ENCODE results near the gene DESI2.
"Not testable (repeated sequence)": the region's sequence is repeated elsewhere in the genome, so short reads cannot be mapped to it uniquely, and the experiment has no call there.

DESI2 gene

GRCh38 chr1:244664353-244664752 lies 11.4 kb downstream of the DESI2 start:
- TF ChIP-seq CTCF (IDR thresholded peaks at IDR 0.05; ENCODE audit: low read depth, low read length), result no peak

GRCh38 chr1:244665771-244666217 lies 12.9 kb downstream of the DESI2 start:
- TF ChIP-seq CTCF (IDR thresholded peaks at IDR 0.05; ENCODE audit: low read depth, low read length), result no peak
- H3K4me3 ChIP-seq (ENCODE audit: low read depth, low read length), result no peak overlapping the region

More at GRCh38 chr1:244664353-244664752, 11.4 kb downstream of the DESI2 start:
- H3K4me3 ChIP-seq (ENCODE audit: low read depth, low read length), result no peak overlapping the region

- not testable (repeated sequence) for H3K4me3 ChIP-seq (ENCODE audit: low read depth, low read length)
These were observed 13.9 kb downstream of the DESI2 start for GRCh38 chr1:244666672-244667418.

GRCh38 chr1:244667797-244668196 lies 14.9 kb downstream of the DESI2 start:
- no peak overlapping the region for H3K4me3 ChIP-seq (ENCODE audit: low read depth, low read length)
- TF ChIP-seq CTCF (IDR thresholded peaks at IDR 0.05; ENCODE audit: low read depth, low read length), result no peak

- no peak overlapping the region for H3K4me3 ChIP-seq (ENCODE audit: low read depth, low read length)
- no peak for TF ChIP-seq CTCF (IDR thresholded peaks at IDR 0.05; ENCODE audit: low read depth, low read length)
These were observed 20.2 kb downstream of the DESI2 start for GRCh38 chr1:244672946-244673682.

- no peak for TF ChIP-seq CTCF (IDR thresholded peaks at IDR 0.05; ENCODE audit: low read depth, low read length)
- no peak overlapping the region for H3K4me3 ChIP-seq (ENCODE audit: low read depth, low read length)
These were observed 21.5 kb downstream of the DESI2 start for GRCh38 chr1:244674446-244674845.

GRCh38 chr1:244675167-244675566 lies 22.2 kb downstream of the DESI2 start:
- no peak overlapping the region for H3K4me3 ChIP-seq (ENCODE audit: low read depth, low read length)
- no peak for TF ChIP-seq CTCF (IDR thresholded peaks at IDR 0.05; ENCODE audit: low read depth, low read length)

All from WI38 (cell line).